ENCODE measurements around the gene ZKSCAN1.
A peak's percentile ranks its signal among the peaks of the same experiment; 100 is the strongest.
"Not testable (repeated sequence)": the region's sequence is repeated elsewhere in the genome, so short reads cannot be mapped to it uniquely, and the experiment has no call there.

Gene ZKSCAN1

GRCh38 chr7:100003711-100004661 is 11.4 kb upstream of the ZKSCAN1 start:
- no peak for DNase-seq

DNA sequence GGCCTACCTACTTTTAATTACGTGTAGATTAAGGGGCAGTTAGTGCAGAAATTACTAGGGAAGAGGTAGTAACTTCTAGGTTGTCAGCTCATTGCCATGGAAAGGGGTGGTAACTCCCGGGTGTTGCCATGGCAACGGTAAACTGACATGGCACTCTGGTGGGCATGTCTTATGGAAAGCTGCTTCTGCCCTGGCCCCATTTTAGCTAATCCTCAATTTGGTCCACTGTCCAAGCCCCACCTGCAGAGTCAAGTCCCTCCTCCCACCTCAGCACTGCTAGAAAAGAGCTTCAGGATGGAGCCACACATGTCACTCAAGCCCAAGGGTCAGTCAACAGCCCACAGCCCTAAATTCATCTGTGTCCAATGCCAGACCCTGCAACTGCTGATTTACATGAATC is 7.5 kb upstream of the ZKSCAN1 start:
- DNase-seq = no peak

DNA sequence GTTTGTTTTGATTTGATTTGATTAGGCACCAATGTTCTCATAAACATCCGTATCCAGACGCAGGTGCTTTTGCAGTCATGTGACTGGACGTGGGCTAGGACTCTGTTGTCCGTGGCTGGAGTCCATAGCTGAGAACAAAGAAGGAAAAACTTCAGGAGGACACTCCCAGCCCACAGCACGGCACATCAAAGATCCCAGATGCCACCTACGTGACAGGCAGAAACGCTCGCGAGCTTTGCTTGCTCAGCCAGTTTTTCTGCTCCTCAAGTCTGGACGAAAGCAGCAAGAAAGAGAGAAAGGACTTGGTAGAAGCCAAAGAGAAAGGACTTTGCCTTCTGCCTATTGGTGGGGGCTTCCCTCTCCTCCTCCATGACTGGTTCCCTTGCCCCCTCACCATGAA is 6.9 kb upstream of the ZKSCAN1 start:
- DNase-seq = no peak

- not testable (repeated sequence) for DNase-seq
Observed at GRCh38 chr7:100009952-100010351, 5.4 kb upstream of the ZKSCAN1 start.

- DNase-seq = no peak
Observed at GRCh38 chr7:100010901-100011300, 4.5 kb upstream of the ZKSCAN1 start.

DNA sequence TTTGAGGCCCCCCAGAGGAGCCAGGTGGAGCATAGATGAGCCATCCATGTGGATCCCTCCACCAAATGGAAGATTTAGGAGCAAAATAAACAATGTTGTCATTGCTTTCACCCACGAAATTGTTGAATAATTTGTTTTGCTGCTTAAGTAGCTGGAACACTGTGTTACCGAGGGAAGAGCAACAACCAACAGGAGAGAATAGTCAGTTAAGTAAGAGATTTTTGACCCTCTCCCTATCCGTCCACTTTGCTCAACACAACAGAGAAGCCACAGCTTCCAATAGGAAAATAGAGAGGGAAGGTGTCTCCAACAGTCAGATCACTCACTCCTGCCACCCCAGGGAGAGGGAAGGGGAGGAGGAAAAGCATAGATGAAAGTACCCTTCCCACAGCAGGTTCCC is 3.9 kb upstream of the ZKSCAN1 start:
- no peak for DNase-seq

- DNase-seq = not testable (repeated sequence)
Observed at GRCh38 chr7:100012385-100013327, 2.7 kb upstream of the ZKSCAN1 start.

DNA sequence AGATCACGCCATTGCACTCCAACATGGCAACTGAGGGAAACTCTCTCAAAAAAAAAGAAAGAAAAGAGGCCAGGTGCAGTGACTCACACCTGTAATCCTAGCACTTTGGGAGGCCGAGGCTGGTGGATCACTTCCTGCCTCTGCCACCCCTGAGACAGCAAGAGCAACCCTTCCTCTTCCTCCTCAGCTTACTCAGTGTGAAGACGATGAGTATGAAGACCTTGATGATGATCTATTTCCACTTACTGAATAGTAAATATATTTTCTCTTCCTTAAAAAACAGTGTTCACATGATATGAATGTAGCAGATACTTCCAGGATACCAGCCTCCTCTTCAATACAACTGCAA is 2.1 kb upstream of the ZKSCAN1 start:
- DNase-seq = no peak

GRCh38 chr7:100016215-100016901 is 962 bp downstream of the ZKSCAN1 start:
- no peak for DNase-seq

- no peak for DNase-seq
Observed at GRCh38 chr7:100017300-100017699, 1.9 kb downstream of the ZKSCAN1 start.

GRCh38 chr7:100017875-100018274 is 2.5 kb downstream of the ZKSCAN1 start:
- no peak for DNase-seq

DNA sequence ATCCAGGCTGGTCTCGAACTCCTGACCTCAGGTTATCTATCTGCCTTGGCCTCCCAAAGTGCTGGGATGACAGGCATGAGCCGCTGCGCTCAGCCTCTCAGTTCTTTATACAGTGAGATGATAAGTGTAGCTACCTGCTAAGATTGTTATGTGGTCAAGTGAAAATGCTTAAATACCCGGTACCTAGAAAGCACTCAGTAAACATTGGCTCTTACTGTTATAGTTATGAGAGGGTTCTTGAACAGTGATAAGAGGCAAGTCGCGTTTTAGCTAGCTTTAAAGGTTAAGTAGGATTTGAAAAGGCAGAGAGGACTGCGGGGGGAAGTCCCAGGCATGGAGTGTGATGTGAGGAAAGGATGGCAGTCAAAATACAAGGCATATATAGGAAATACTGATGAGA is 4.5 kb downstream of the ZKSCAN1 start:
- DNase-seq = no peak

DNA sequence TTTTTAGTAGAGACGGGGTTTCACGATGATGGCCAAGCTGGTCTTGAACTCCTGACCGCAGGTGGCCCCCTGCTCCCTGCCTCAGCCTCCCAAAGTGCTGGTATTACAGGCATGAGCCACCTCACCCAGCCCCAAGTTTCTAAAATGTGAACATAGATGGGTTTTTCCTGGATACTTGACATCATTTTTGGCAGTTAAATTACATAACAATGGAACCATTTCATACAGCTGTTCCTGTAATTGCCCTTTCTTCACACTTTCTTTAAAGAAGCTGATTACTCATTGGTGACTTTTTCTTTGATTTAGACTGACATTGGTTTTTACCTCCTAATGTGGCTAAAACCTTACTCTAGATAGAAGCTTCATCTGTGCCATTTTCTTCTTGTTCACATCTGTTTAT is 5.9 kb downstream of the ZKSCAN1 start:
- peak; percentile 64 to 75 for DNase-seq

DNA sequence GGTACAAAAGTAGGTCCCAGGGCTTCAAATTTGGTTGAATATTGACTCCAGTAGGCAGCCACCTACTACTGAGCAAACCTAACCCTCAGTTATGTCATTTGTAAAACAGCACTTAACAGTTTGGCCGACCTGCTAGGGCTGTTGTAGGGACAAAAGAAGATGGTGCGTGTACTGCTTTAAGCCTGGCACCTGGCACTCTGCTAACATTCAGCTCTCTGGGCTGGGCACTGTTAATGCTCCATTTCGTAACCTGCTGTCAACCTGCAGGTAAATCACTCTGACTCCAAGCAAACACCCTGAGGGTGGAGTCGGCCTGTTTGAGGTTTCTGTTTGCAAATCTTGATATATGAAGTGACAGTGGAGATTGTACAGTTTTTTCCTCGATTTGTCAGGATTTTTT is 7.2 kb downstream of the ZKSCAN1 start:
- DNase-seq = no peak

- DNase-seq = no peak
Observed at GRCh38 chr7:100023526-100023925, 8.1 kb downstream of the ZKSCAN1 start.

DNA sequence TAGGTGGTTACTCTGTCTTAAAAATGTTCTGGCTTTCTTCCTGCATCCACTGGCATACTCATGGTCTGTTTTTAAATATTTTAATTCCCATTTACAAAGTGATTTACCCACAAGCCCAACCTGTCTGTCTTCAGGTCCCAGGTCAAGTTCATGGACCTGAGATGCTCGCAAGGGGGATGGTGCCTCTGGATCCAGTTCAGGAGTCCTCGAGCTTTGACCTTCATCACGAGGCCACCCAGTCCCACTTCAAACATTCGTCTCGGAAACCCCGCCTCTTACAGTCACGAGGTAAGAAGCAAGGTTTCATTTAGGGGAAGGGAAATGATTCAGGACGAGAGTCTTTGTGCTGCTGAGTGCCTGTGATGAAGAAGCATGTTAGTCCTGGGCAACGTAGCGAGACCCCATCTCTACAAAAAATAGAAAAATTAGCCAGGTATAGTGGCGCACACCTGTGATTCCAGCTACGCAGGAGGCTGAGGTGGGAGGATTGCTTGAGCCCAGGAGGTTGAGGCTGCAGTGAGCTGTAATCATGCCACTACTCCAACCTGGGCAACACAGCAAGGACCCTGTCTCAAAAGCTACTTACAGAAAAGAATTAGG is 8.7 kb downstream of the ZKSCAN1 start:
- no peak for DNase-seq

DNA sequence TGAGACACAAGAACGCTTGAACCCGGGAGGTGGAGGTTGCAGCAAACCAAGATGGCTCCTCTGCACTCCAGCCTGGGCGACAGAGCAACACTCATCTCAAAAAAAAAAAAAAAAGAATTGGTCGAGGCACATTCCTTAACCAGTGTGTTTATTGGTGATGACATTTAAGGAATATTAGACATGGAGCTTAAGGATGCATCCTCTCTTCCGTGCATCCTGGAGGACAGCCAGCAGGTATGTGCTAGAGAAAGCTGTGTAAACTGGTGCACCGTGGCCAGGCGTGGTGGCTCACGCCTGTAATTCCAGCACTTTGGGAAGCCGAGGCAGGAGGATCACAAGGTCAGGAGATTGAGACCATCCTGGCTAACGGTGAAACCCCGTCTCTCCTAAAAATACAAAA is 11.8 kb downstream of the ZKSCAN1 start:
- DNase-seq = no peak

DNA sequence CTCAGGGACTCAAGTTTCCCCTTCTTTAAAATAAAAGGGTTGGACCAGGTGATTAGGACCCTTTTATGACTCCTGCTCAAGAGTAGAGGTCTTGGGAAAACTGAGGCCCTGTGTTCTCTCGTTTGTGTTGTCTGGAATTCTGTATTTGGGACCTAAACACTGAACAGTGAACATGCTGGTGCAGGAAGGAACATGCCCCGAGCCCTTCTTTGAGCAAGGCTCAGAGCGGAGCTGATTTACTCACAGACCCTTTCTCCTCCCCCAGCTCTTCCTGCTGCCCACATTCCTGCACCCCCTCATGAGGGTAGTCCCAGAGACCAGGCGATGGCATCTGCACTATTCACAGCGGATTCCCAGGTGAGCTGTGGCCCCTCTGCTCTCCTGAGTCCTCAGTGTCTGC is 14.2 kb downstream of the ZKSCAN1 start:
- DNase-seq = no peak

DNA sequence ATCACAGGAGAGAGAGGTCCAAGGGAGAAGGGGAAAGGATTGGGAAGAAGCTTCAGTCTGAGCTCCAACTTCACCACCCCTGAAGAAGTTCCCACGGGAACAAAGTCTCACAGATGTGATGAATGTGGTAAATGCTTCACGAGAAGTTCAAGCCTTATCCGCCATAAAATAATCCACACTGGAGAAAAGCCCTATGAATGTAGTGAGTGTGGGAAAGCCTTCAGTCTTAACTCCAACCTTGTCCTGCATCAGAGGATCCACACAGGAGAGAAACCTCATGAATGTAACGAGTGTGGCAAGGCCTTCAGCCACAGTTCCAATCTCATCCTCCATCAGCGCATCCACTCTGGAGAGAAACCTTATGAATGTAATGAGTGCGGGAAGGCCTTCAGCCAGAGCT is 18.1 kb downstream of the ZKSCAN1 start:
- no peak for DNase-seq

- no peak for DNase-seq
Observed at GRCh38 chr7:100034871-100035510, 19.6 kb downstream of the ZKSCAN1 start.

GRCh38 chr7:100035876-100036275 is 20.5 kb downstream of the ZKSCAN1 start:
- DNase-seq = no peak

GRCh38 chr7:100038326-100038725 is 22.9 kb downstream of the ZKSCAN1 start:
- no peak for DNase-seq

Measured in AML-193 (cell line).